Spleen (tissue), 11 donors: ENCODE data around the gene TXNDC17. TPM values are rescaled to one million over a fixed set of nuclear protein-coding genes. Genes with fewer than 3 reads are reported as not detected.

ENCODE experiments used
- DNase-seq: peaks from one replicate; pipeline ENCODE4 v3.0.0-alpha.2; 2020
- H3K27ac ChIP-seq, 8 donors: fragments of 200-600 bp; sonication (generic) in 7 of 8; 1 replicate in 4 of 8; 2 replicates in 4 of 8; pipeline versions ENCODE4 v1.5.0 to v1.8.0; 2016 to 2021; ENCODE audit warnings: inconsistent platforms in 4 of 8, mild to moderate bottlenecking in 4 of 8, moderate library complexity in 1 of 8
- H3K27me3 ChIP-seq, 7 donors: fragments of 200-600 bp; sonication (generic) in 6 of 7; replicated peaks in 1 of 7; 1 replicate in 4 of 7; 2 replicates in 3 of 7; pipeline versions ENCODE4 v1.5.0 to v1.8.0; 2016 to 2021; ENCODE audit warnings: inconsistent platforms in 3 of 7, mild to moderate bottlenecking in 1 of 7
- H3K36me3 ChIP-seq, 6 donors: fragments of 200-600 bp; sonication (generic) in 5 of 6; 1 replicate in 4 of 6; 2 replicates in 2 of 6; pipeline versions ENCODE4 v1.5.0 to v1.8.0; 2016 to 2021; ENCODE audit warnings: inconsistent platforms in 2 of 6
- H3K4me1 ChIP-seq, 6 donors: fragments of 200-600 bp; sonication (generic) in 5 of 6; 1 replicate in 3 of 6; 2 replicates in 3 of 6; pipeline versions ENCODE4 v1.5.0 to v1.8.0; 2016 to 2021; ENCODE audit warnings: inconsistent platforms in 3 of 6
- H3K4me3 ChIP-seq, 8 donors: fragments of 200-600 bp; sonication (generic) in 7 of 8; 1 replicate in 4 of 8; 2 replicates in 4 of 8; pipeline versions ENCODE4 v1.5.0 to v1.8.0; 2016 to 2021; ENCODE audit warnings: inconsistent platforms in 4 of 8, mild to moderate bottlenecking in 4 of 8, moderate library complexity in 2 of 8
- H3K9me3 ChIP-seq, 8 donors: fragments of 200-600 bp; sonication (generic) in 7 of 8; 1 replicate in 4 of 8; 2 replicates in 4 of 8; pipeline versions ENCODE4 v1.5.0 to v1.8.0; 2016 to 2021; ENCODE audit warnings: inconsistent platforms in 4 of 8
- POLR2A ChIP-seq, 3 donors: fragments of 450-650 bp; IDR thresholded peaks; one replicate each; pipeline ENCODE4 v1.5.1; 2017; ENCODE audit warnings: antibody characterized with exemption in 3 of 3, mild to moderate bottlenecking in 1 of 3
- POLR2AphosphoS5 ChIP-seq, 3 donors: sonication (generic); formaldehyde crosslinking; IDR thresholded peaks; one replicate each; pipeline ENCODE4 v1.5.1; 2017; ENCODE audit warnings: antibody characterized with exemption in 3 of 3
- WGBS, 5 donors: extraction: QIAGEN DNeasy Blood & Tissue Kit in 3 of 5; methylation state at CpG; one replicate each; pipeline versions ENCODE4 v1.1.5 to v1.1.7; 2013 to 2018; 5-methylcytosine and 5-hydroxymethylcytosine counted together
- intact Hi-C: fragments of 100-400 bp; cut with DNase I; formaldehyde crosslinking; loops from one replicate; pipeline ENCODE4 v1.15.0; 2023; ENCODE audit warnings: low total_unique reads
- polyA plus RNA-seq, 3 donors: library from polyadenylated mRNA; stranded (reverse); fragments of 200-250 nt; gene quantifications; one replicate each; pipeline ENCODE4 v1.2.1, GENCODE V29; 2013
- total RNA-seq, 7 donors: library from RNA; depleted of rRNA in 3 of 7; stranded (reverse); fragments of >200 nt in 3 of 7; fragmentation: NEBNext Ultra II Directional in 4 of 7; extraction: Animal tissue kit (Norgen Biotek cat#: 25700) in 4 of 7; gene quantifications; one replicate each; pipeline versions ENCODE4 v1.1.0 to v1.2.1, GENCODE V29; 2016 to 2021
- TF ChIP-seq, protein P1 (sequence below), 11 experiments: fragments of 200-600 bp in 7 of 11; fragments of 450-650 bp in 4 of 11; sonication (generic) in 4 of 11; IDR thresholded peaks in 8 of 11; conservative IDR thresholded peaks in 3 of 11; 1 replicate in 7 of 11; 2 replicates in 4 of 11; pipeline versions ENCODE4 v1.4.0 to v1.8.0; 2016 to 2021; ENCODE audit warnings: antibody characterized with exemption in 11 of 11, inconsistent platforms in 4 of 11, mild to moderate bottlenecking in 1 of 11
- donor health status: healthy with polysubstance abuse.
- donor health status: DM: no; HTN: no; CAD: no; lungs with moderate emphysema.
- donor health status: DM: no; HTN: no; CAD: no.
- donor health status: Bipolar disorder and iron deficiency.
- donor health status: healthy.
- donor health status: DM: no; HTN: no; CAD: no.
- donor health status: DM: yes; HTN: yes; CAD: no.

TXNDC17 gene
- total and polyA plus RNA-seq, 10 donors = 38.8 to 215 (median 84.7) TPM

DNA sequence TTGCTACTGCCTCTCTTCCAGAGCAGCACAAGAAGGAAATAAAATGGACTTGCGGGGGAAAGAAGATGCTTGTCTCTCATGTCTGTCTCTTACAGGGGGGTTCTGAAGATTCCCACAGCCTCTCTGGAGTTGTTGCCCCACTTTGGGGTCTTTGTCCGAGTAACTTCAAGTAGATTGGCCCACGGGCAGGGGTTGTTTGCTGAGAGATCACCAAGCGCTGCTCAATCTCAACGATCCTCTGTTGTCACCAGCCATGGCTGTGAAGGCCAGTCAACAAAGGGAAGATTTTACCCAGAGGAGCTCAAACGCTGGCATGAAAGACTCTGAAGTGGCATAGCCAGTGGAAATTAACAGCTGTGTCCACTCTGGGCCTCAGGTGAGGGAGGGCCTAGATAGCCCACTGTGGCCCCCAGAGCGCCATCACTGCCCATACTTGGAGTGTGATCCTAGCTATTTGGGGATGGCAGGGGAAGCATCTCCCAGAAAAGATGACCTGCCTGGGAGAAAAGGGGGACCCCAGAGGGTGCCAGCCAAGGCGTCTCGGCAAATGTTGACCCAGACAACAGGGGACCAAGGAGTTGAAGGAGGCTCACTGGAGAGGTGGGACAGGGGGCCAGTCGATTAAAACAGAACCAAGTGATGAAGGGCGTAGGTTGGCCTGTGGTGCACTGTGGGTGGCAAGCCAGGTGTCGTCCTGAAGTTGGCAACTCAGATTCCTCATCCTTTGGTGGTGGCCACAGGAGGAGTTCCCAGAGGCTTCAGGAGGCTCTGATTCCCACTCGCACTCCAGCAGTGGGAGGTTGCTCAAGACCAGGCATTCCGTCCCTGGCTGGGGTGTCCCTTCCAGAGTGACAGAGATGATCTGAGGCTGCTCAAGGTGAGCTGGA is 44.3 kb downstream of the TXNDC17 start:
- Histone ChIP-seq H3K36me3 (no peaks in the 10 kb centered on the region), H3K27ac (no peak overlapping the region), H3K4me3 (no peak overlapping the region), H3K4me1 (no peaks in the 10 kb centered on the region), H3K9me3 (no peaks in the 10 kb centered on the region), H3K27me3 (peaks cover 0 to 64% (median 0%) of the 10 kb centered on the region in 7 donors)
- no peak for DNase-seq
- intact Hi-C loops = no loop called here
- no peak for TF ChIP-seq POLR2AphosphoS5 (IDR thresholded peaks at IDR 0.05)
- WGBS, 5 donors = 87 to 92% (median 89%) methylated on average over 14 of the region's 14 CpGs

DNA sequence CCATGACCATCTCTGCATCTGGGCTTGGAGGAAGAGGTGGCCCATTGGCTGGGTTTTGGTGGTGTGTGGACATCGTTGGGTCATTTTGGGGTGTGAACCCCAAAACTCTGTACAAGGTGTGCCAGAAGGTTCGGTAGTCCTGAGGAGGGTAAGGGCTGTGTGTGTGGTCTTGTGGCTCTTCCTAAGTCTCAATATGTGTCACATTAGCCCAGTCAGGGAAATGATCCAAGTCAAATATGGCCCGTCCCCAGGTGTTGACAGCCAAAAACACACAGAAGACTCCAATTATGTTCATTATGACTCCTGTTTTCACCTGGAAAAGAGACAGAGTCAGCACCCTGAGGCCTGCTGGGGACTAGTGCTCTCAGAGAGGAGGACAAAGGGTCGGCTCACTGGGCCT is 45.2 kb downstream of the TXNDC17 start:
- WGBS, 5 donors = 72 to 94% (median 89%) methylated on average over 3 to 4 of the region's 4 CpGs

DNA sequence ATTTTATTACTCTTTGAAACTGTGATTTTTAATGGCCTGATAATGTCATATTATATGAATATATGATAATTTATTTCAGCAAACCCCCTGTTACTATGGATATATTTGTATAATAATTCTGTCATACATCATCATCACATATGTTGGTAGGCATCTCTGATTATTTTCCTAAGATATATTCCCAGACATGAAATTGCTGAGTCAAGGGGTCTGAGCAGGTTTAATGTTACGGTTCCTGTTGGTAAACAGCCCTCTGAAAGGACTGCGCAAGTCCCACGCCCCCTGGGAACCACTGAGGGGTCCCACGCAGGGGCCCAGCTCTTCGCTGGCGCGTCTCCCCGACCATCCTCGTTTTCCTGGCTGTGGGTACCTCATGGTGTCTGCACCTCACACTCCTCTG is 48.1 kb downstream of the TXNDC17 start:
- 84 to 92% (median 87%) methylated on average over 9 of the region's 9 CpGs for WGBS, 5 donors
- intact Hi-C loops = no loop called here
- Histone ChIP-seq H3K36me3 (no peaks in the 10 kb centered on the region), H3K4me3 (no peak overlapping the region), H3K27ac (no peak overlapping the region), H3K4me1 (no peaks in the 10 kb centered on the region), H3K27me3 (peaks cover 0 to 56% (median 0%) of the 10 kb centered on the region in 7 donors), H3K9me3 (no peaks in the 10 kb centered on the region)
- TF ChIP-seq POLR2A (IDR thresholded peaks at IDR 0.05) (no peak), POLR2AphosphoS5 (IDR thresholded peaks at IDR 0.05) (no peak)
- TF ChIP-seq, protein P1, sequence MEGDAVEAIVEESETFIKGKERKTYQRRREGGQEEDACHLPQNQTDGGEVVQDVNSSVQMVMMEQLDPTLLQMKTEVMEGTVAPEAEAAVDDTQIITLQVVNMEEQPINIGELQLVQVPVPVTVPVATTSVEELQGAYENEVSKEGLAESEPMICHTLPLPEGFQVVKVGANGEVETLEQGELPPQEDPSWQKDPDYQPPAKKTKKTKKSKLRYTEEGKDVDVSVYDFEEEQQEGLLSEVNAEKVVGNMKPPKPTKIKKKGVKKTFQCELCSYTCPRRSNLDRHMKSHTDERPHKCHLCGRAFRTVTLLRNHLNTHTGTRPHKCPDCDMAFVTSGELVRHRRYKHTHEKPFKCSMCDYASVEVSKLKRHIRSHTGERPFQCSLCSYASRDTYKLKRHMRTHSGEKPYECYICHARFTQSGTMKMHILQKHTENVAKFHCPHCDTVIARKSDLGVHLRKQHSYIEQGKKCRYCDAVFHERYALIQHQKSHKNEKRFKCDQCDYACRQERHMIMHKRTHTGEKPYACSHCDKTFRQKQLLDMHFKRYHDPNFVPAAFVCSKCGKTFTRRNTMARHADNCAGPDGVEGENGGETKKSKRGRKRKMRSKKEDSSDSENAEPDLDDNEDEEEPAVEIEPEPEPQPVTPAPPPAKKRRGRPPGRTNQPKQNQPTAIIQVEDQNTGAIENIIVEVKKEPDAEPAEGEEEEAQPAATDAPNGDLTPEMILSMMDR (IDR thresholded peaks at IDR 0.05 in 8 of 11, conservative IDR thresholded peaks at IDR 0.05 in 3 of 11) = no peak
- DNase-seq = no peak

More for the DNA sequence above, 45.2 kb downstream of the TXNDC17 start:
- no peaks in the 10 kb centered on the region for H3K9me3 ChIP-seq
- TF ChIP-seq POLR2AphosphoS5 (IDR thresholded peaks at IDR 0.05) (no peak), POLR2A (IDR thresholded peaks at IDR 0.05) (no peak)
- TF ChIP-seq, protein P1 (IDR thresholded peaks at IDR 0.05 in 8 of 11, conservative IDR thresholded peaks at IDR 0.05 in 3 of 11) = no peak
- DNase-seq = no peak
- H3K4me1 ChIP-seq = no peaks in the 10 kb centered on the region
- no peak overlapping the region for H3K27ac ChIP-seq
- peaks cover 0 to 65% (median 0%) of the 10 kb centered on the region in 7 donors for H3K27me3 ChIP-seq
- intact Hi-C loops = no loop called here
- no peak overlapping the region for H3K4me3 ChIP-seq
- no peaks in the 10 kb centered on the region for H3K36me3 ChIP-seq

DNA sequence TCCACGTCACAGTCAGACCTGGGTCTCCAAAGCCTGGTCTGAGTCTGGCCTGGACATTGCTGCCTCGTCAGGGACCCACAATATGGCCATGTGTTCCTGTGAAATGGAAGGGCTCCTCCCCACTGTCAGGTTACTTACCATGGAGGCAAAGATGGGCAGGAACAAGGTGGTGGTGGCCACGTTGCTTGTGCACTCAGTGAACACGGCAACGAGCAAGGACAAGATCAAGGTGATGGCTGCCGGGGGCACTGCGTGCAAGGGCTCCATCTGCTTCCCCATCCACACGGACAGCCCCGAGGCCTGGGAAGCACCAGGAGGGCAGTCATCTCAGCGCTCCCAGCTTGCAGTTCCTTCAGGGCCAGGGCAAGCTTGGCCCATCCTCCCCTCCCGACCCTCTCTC is 49.8 kb downstream of the TXNDC17 start:
- Histone ChIP-seq H3K36me3 (no peaks in the 10 kb centered on the region), H3K9me3 (no peaks in the 10 kb centered on the region), H3K27ac (no peak overlapping the region), H3K4me3 (no peak overlapping the region), H3K27me3 (peaks cover 0 to 56% (median 0%) of the 10 kb centered on the region in 7 donors), H3K4me1 (no peaks in the 10 kb centered on the region)
- WGBS, 5 donors = 82 to 89% (median 84%) methylated on average over 11 of the region's 11 CpGs
- TF ChIP-seq POLR2A (IDR thresholded peaks at IDR 0.05) (no peak), POLR2AphosphoS5 (IDR thresholded peaks at IDR 0.05) (no peak)
- TF ChIP-seq, protein P1 (IDR thresholded peaks at IDR 0.05 in 8 of 11, conservative IDR thresholded peaks at IDR 0.05 in 3 of 11) = no peak
- no peak for DNase-seq
- intact Hi-C loops = no loop called here
